ENCODE data around the gene IQSEC1. TPM values are rescaled to one million over a fixed set of nuclear protein-coding genes. Genes with fewer than 3 reads are reported as not detected.

IQSEC1 gene
- total RNA-seq, 1 donor from 2014 or later: 41.7 TPM

DNA sequence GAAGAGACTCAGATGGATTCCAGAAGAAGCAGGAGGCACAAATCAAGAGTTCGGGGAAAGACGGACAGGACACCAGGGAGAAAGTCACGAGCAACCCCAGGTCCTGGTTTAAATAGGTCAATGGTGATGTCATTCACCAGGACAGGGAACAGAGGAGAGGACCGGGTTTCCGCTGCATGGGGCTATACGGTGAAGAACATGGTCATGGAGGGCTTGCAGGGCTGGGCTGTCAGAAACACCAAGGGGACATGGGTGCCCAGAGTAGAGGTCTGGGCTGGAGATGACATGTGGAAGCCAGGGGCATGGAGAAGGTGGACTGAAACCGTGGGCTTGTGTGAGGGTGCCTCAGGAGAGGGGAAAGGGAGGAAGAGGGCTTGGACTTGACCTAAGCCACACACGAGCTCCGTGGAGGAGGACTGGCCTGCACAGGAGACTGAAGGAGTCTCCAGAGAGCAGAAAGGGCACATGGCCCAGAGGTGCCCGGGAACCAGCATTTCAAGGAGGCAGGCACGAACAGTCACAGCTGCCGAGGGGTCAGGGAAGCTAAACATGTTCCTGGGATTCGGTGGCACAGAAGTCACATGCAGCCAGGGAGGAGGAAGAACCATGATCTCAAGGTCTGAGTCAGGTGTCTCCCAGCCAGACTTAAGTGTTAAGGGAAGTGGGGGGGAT is 177.7 kb downstream of the IQSEC1 start:
- Mint-ChIP-seq H3K9me3 (no peaks in the 10 kb centered on the region), H3K27me3 (ENCODE audit: low read depth) (peaks cover 10% of the 10 kb centered on the region), H3K27ac (no peak overlapping the region), H3K36me3 (peaks cover 11% of the 10 kb centered on the region), H3K4me3 (no peak overlapping the region), H3K4me1 (peaks cover 30% of the 10 kb centered on the region)
- TF ChIP-seq, protein P1, sequence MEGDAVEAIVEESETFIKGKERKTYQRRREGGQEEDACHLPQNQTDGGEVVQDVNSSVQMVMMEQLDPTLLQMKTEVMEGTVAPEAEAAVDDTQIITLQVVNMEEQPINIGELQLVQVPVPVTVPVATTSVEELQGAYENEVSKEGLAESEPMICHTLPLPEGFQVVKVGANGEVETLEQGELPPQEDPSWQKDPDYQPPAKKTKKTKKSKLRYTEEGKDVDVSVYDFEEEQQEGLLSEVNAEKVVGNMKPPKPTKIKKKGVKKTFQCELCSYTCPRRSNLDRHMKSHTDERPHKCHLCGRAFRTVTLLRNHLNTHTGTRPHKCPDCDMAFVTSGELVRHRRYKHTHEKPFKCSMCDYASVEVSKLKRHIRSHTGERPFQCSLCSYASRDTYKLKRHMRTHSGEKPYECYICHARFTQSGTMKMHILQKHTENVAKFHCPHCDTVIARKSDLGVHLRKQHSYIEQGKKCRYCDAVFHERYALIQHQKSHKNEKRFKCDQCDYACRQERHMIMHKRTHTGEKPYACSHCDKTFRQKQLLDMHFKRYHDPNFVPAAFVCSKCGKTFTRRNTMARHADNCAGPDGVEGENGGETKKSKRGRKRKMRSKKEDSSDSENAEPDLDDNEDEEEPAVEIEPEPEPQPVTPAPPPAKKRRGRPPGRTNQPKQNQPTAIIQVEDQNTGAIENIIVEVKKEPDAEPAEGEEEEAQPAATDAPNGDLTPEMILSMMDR (IDR thresholded peaks at IDR 0.05; ENCODE audit: unreplicated experiment): no peak
- no peak for DNase-seq (ENCODE audit: low spot score in 2 of 2, unreplicated experiment in 2 of 2)

DNA sequence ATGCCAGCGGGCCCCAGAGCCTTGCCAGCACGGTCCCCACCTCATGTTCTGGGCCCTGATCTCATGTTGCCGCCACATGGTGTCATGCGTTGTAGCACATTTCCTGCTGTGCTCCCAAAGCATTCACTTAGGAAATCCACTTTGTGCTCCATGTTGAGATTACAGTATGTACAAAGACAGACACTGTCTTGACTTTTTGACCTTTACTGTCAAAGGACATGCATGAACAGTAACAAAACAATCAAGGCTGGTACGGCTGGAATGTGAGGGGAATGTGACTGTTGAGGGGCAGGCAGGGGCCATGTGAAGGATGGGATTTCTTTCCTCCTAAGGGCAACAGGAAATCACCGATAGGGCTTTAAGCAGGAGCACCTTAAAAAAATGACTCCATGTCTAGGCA is 178.6 kb downstream of the IQSEC1 start:
- H3K36me3 Mint-ChIP-seq: peaks cover 7% of the 10 kb centered on the region
- H3K9me3 Mint-ChIP-seq: no peaks in the 10 kb centered on the region
- H3K4me3 Mint-ChIP-seq: no peak overlapping the region
- TF ChIP-seq, protein P1 (IDR thresholded peaks at IDR 0.05; ENCODE audit: unreplicated experiment): no peak
- peaks cover 19% of the 10 kb centered on the region for H3K27me3 Mint-ChIP-seq (ENCODE audit: low read depth)
- no peak overlapping the region for H3K27ac Mint-ChIP-seq
- H3K4me1 Mint-ChIP-seq: peaks cover 30% of the 10 kb centered on the region
- no peak for DNase-seq (ENCODE audit: low spot score in 2 of 2, unreplicated experiment in 2 of 2)

- no peak for DNase-seq (ENCODE audit: low spot score in 2 of 2, unreplicated experiment in 2 of 2)
- H3K27ac Mint-ChIP-seq: no peak overlapping the region
- peaks cover 30% of the 10 kb centered on the region for H3K4me1 Mint-ChIP-seq
- peaks cover 3% of the 10 kb centered on the region for H3K36me3 Mint-ChIP-seq
- H3K27me3 Mint-ChIP-seq (ENCODE audit: low read depth): peaks cover 25% of the 10 kb centered on the region
- TF ChIP-seq, protein P1 (IDR thresholded peaks at IDR 0.05; ENCODE audit: unreplicated experiment): no peak
- no peaks in the 10 kb centered on the region for H3K9me3 Mint-ChIP-seq
- no peak overlapping the region for H3K4me3 Mint-ChIP-seq
These were observed 179.4 kb downstream of the IQSEC1 start for GRCh38 chr3:12893852-12894251.

- Mint-ChIP-seq H3K9me3 (no peaks in the 10 kb centered on the region), H3K4me3 (no peak overlapping the region), H3K27ac (no peak overlapping the region), H3K27me3 (ENCODE audit: low read depth) (peaks cover 31% of the 10 kb centered on the region), H3K36me3 (no peaks in the 10 kb centered on the region), H3K4me1 (peaks cover 30% of the 10 kb centered on the region)
- DNase-seq (ENCODE audit: low spot score in 2 of 2, unreplicated experiment in 2 of 2): no peak
- TF ChIP-seq, protein P1 (IDR thresholded peaks at IDR 0.05; ENCODE audit: unreplicated experiment): no peak
These were observed 180.0 kb downstream of the IQSEC1 start for GRCh38 chr3:12893247-12893646.

DNA sequence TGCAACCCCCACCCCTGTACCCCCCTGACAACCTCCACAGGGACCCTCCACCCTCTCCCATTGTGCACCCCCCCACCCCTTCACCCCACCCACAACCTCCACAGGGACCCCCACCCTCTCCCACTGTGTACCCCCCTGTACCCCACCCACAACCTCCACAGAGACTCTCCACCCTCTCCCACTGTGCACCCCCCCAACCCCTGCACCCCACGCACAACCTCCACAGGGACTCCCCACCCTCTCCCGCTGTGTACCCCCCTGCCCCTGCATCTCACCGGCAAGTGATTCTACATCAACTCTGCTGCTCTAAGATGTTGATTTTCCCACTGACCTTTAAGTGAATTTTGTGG is 180.4 kb downstream of the IQSEC1 start:
- Mint-ChIP-seq H3K9me3 (no peaks in the 10 kb centered on the region), H3K4me1 (peaks cover 30% of the 10 kb centered on the region), H3K27ac (no peak overlapping the region), H3K4me3 (no peak overlapping the region), H3K27me3 (ENCODE audit: low read depth) (peaks cover 34% of the 10 kb centered on the region), H3K36me3 (no peaks in the 10 kb centered on the region)
- no peak for DNase-seq (ENCODE audit: low spot score in 2 of 2, unreplicated experiment in 2 of 2)
- TF ChIP-seq, protein P1 (IDR thresholded peaks at IDR 0.05; ENCODE audit: unreplicated experiment): no peak

Measured in mesothelial cell of epicardium (in vitro differentiated cells).